Peyer's patch (tissue), 4 donors: ENCODE results near the gene KATNAL2.
"Not testable (repeated sequence)": the region's sequence is repeated elsewhere in the genome, so short reads cannot be mapped to it uniquely, and the experiment has no call there.

Experiments
- POLR2A ChIP-seq, 2 donors: fragments of 450-650 bp; IDR thresholded peaks; one replicate each; pipeline ENCODE4 v1.5.1; 2017; ENCODE audit warnings: antibody characterized with exemption in 2 of 2, mild to moderate bottlenecking in 2 of 2, moderate library complexity in 2 of 2
- TF ChIP-seq, protein P1 (sequence below), 6 experiments: fragments of 450-650 bp in 4 of 6; fragments of 200-600 bp in 2 of 6; sonication (generic) in 1 of 6; IDR thresholded peaks; one replicate each; pipeline ENCODE4 v1.5.1; 2017 to 2019; ENCODE audit warnings: antibody characterized with exemption in 6 of 6, mild to moderate bottlenecking in 3 of 6, moderate library complexity in 1 of 6

DNA sequence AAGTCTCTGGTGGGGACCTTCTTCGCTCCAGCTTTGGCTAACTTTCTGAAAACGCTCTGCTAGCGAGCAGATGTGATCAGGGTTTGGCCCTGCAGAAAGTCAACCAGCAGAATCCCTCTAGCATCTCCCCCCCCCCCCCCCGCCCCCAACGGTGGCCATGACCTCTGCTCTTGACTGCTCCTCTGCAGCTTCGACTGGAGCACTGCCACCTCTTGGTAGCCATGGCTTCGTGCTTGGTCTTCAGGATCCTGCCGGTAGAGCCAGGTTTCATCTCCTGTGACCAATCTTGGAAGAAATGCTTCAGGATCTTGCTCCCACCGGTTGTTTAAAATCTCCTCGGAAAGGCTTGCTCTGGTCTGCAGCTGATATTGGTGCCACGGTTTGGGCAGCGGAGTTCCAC is 113.5 kb downstream of the KATNAL2 start:
- TF ChIP-seq, protein P1, sequence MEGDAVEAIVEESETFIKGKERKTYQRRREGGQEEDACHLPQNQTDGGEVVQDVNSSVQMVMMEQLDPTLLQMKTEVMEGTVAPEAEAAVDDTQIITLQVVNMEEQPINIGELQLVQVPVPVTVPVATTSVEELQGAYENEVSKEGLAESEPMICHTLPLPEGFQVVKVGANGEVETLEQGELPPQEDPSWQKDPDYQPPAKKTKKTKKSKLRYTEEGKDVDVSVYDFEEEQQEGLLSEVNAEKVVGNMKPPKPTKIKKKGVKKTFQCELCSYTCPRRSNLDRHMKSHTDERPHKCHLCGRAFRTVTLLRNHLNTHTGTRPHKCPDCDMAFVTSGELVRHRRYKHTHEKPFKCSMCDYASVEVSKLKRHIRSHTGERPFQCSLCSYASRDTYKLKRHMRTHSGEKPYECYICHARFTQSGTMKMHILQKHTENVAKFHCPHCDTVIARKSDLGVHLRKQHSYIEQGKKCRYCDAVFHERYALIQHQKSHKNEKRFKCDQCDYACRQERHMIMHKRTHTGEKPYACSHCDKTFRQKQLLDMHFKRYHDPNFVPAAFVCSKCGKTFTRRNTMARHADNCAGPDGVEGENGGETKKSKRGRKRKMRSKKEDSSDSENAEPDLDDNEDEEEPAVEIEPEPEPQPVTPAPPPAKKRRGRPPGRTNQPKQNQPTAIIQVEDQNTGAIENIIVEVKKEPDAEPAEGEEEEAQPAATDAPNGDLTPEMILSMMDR (IDR thresholded peaks at IDR 0.05), result not testable (repeated sequence)
- not testable (repeated sequence) for TF ChIP-seq POLR2A (IDR thresholded peaks at IDR 0.05)
